Neural cell (in vitro differentiated cells): ENCODE measurements around the gene VPS37B.

Source experiments
- EZH2 ChIP-seq: fragments of 200-600, 300-800 bp; shearing (Covaris generic), sonication (generic); IDR thresholded peaks from 2 replicates; pipeline ENCODE4 v1.6.1; 2014; ENCODE audit warnings: antibody characterized with exemption, low read length, borderline replicate concordance, mild to moderate bottlenecking; ENCODE audit not compliant: insufficient read depth, poor library complexity, severe bottlenecking
- SMC3 ChIP-seq: fragments of 450-650 bp; conservative IDR thresholded peaks from 2 replicates; pipeline ENCODE4 v1.6.1; 2014; ENCODE audit warnings: antibody characterized with exemption, mild to moderate bottlenecking, moderate library complexity; ENCODE audit not compliant: poor library complexity

DNA sequence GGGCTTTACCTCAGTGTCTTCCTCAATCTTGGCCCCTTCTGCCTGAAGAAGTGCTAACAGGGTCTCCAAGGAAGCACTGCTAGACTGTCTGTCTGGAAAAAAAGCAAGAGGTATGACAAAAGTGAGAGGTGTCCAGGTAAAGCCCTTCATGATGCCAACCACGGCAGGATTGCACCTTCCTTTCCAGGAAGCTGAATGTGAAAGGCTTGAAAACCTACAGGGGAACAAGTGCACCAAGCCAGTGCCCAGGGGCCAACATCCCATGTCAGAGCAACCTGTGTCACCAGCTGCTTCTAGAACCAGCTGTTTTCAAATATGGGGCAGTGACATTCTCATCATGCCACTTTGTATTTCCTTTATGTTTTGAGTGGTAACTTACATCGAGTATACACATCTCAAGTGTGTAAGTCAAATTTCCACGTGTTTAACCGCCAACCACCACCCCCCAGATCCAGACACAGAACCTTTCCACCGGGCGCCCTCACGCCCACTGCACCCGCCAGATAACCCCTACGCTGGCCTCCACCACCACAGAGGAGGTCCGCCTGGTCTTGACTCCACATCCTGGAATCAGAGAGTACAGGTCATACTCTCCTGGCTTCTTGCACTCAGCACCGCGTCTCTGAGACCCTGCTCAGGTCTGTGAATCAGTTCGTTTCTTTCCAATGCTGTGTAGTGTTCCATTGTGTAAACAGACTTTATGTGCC, 27.3 kb downstream of the VPS37B start:
- TF ChIP-seq EZH2 (no peak), SMC3 (no peak)
